GM12892 (cell line): ENCODE results near the gene AQP11. TPM values are rescaled to one million over a fixed set of nuclear protein-coding genes. Genes with fewer than 3 reads are reported as not detected.
"Not testable (repeated sequence)": the region's sequence is repeated elsewhere in the genome, so short reads cannot be mapped to it uniquely, and the experiment has no call there.

Experiments used
- DNase-seq: peaks from one replicate; pipeline ENCODE4 v3.0.0; 2011; ENCODE audit not compliant: insufficient read length
- FAIRE-seq: peaks from 2 replicates; lab custom pipeline; 2011; peaks lifted over from hg19 to GRCh38; lab: Jason Lieb, UNC
- POLR2A ChIP-seq: IDR thresholded peaks from 2 replicates; pipeline ENCODE4 v1.6.1; 2011; ENCODE audit warnings: low read depth, low read length, control low read depth
- POLR2AphosphoS5 ChIP-seq: IDR thresholded peaks from 2 replicates; pipeline ENCODE4 v1.6.1; 2011; ENCODE audit warnings: low read depth, low read length, control low read depth
- TAF1 ChIP-seq: IDR thresholded peaks from 2 replicates; pipeline ENCODE4 v1.6.1; 2011; ENCODE audit warnings: low read depth, mild to moderate bottlenecking, control low read depth, low read length, borderline replicate concordance
- polyA plus RNA-seq: library from polyadenylated mRNA; unstranded; fragments of >200 nt; gene quantifications from one replicate; pipeline ENCODE4 v1.2.1, GENCODE V29; 2012; ENCODE audit warnings: missing spikeins, inconsistent platforms; ENCODE audit not compliant: missing spikeins

AQP11 gene, protein sequence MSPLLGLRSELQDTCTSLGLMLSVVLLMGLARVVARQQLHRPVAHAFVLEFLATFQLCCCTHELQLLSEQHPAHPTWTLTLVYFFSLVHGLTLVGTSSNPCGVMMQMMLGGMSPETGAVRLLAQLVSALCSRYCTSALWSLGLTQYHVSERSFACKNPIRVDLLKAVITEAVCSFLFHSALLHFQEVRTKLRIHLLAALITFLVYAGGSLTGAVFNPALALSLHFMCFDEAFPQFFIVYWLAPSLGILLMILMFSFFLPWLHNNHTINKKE
- polyA plus RNA-seq: 0.74 TPM

DNA sequence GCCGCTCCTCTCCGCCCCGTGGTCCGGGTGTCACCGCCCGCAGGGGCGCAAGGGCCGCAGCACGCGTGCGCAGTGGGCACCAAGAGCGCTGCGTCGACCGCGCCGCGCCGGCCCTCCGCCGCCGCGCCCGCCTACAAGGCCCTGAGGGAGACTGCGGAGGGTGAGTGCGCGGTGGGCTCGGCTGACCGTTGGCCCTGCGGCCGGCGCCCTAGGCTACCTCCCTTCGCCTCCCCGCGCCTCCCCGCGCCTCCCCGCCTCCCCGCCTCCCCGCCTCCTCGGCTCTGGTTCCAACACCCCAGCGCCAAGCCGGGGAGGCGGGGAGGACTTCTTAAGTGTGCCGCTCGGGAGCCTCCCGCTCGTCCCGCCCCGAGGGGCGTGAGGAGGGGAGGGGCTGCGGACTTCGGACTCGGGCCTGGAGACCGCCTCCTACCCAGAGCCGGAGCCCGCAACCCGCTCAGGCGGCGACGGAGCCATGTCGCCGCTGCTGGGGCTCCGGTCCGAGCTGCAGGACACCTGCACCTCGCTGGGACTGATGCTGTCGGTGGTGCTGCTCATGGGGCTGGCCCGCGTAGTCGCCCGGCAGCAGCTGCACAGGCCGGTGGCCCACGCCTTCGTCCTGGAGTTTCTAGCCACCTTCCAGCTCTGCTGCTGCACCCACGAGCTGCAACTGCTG, at the start of gene AQP11:
TSS of gene AQP11 (plus strand) at position 433 of the 673 bp plus-strand sequence. CDS start at position 473, 40 bp downstream.
- peak; percentile 98 for FAIRE-seq
- DNase-seq: peak; percentile 81
- TF ChIP-seq POLR2AphosphoS5 (peak; percentile 46; the same call in 1 of the 2 replicates), POLR2A (peak; percentile 41; the same call in 1 of the 2 replicates), TAF1 (no peak)

DNA sequence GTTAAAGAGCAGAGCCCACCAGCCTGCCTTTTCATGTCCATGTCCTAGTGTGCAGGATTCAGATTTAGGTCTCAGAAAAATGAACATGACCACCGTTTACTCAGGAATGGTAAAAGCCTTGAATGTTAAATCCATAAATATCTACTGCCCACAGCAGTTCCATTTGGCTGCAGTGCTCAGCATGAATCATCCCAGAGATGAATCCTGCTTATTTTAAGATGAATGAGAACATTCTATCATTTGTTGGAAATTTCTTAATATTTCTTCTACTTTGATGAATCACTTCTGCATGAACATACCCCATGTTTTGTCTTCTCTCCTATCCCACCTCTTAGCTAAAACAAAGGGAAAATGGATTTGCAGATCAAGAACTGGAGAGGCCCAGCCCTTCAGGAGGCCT, 47.5 kb upstream of the AQP11 start:
- DNase-seq: no peak
- TF ChIP-seq POLR2AphosphoS5 (no peak), POLR2A (no peak), TAF1 (no peak)
- FAIRE-seq: no peak

- TF ChIP-seq POLR2AphosphoS5 (no peak), TAF1 (no peak), POLR2A (no peak)
- DNase-seq (no peak), FAIRE-seq (no peak)
Measured at GRCh38 chr11:77547047-77547836, 42.5 kb upstream of the AQP11 start.

GRCh38 chr11:77547863-77548551, 41.7 kb upstream of the AQP11 start:
- TF ChIP-seq POLR2A (no peak), POLR2AphosphoS5 (no peak), TAF1 (no peak)
- peak; percentile 78 for FAIRE-seq
- peak; percentile 13 for DNase-seq

GRCh38 chr11:77548552-77549445, 41.0 kb upstream of the AQP11 start:
- no peak for DNase-seq
- no peak for FAIRE-seq
- no peak for TF ChIP-seq POLR2AphosphoS5
- no peak for TF ChIP-seq POLR2A
- no peak for TF ChIP-seq TAF1

- DNase-seq, FAIRE-seq: not testable (repeated sequence)
Measured at GRCh38 chr11:77551426-77551825, 38.3 kb upstream of the AQP11 start.

DNA sequence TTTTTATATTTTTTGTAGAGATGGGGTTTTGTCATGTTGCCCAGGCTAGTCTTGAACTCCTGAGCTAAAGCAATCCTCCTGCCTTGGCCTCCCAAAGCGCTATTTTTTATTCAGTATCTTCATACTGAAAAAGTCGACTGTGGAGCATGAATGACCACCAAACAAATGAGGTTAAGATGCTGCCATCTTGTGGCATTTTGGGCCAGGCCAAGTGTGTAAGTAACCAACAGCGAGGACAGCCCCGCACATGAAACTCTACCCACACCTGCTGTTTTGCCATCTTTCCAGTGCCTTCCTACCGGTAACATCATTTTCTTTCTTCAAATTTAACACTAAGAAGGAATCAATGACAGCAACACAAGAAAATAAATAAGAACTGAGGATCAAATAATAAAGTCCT, 32.2 kb upstream of the AQP11 start:
- DNase-seq: no peak
- FAIRE-seq: no peak
- TF ChIP-seq POLR2AphosphoS5 (no peak), TAF1 (no peak), POLR2A (no peak)

GRCh38 chr11:77558380-77558779, 31.4 kb upstream of the AQP11 start:
- TF ChIP-seq POLR2AphosphoS5 (no peak), POLR2A (no peak), TAF1 (no peak)
- no peak for DNase-seq
- FAIRE-seq: no peak

DNA sequence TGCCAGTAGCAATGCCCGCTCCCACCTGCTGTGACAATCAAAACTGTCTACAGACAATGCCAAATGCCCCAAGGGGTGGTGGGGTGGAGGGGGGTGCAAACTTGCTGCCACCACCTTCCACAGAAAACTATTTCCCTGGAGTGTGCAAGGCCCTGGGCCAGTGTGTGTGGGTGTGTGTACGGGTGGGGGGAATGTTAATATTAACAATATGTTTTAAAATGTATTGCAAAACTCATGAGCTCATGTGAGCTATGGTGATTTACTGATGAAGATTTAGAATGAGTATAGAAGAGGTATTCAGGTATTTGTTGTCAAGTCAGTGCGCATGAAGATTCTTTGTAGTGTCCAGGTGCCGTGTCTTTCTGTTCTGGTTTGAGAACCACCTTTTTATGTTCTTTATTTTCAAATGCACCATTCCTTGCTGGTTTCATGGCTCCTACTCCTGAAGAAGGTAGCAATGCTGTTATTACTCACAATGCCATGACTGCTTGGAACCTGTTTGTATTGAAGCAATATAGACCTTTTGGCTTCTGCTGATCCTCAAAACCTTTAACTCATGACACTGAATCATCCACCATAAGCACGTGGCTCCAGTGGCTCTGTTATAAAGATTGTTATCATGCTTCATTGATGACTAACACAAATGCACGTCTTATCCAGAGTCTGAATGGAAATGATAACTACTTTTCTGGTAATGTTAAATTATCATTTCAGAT, 29.9 kb upstream of the AQP11 start:
- TF ChIP-seq POLR2A (no peak), POLR2AphosphoS5 (no peak), TAF1 (no peak)
- DNase-seq: no peak
- no peak for FAIRE-seq

DNA sequence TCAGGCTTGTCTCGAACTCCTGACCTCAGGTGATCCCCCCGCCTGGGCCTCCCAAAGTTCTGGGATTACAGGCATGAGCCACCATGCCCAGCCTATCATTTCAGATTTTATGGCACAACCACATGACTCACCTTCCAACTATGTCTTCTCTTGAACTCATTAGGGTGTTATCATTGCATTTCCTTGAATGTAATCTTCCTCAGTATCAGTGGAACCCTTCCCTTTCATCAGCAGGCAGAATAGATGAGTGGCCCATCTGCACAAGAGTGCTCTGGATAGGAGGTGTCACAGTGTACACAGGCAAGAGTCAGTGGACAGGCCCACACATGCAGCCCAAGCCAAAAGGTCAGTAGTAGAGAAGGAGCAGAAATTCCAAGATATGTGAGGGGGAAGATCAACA, 29.1 kb upstream of the AQP11 start:
- FAIRE-seq (no peak), DNase-seq (no peak)
- TF ChIP-seq TAF1 (no peak), POLR2AphosphoS5 (no peak), POLR2A (no peak)
